K562 (cell line): ENCODE measurements around the gene PSD2. TPM values are rescaled to one million over a fixed set of nuclear protein-coding genes. Genes with fewer than 3 reads are reported as not detected.

Experiments used
- ATAC-seq: fragments of 200-7000 bp; cut with Tn5 transposase; 3 replicates; pipeline ENCODE4 v1.9.1; 2020; ENCODE audit warnings: moderate library complexity
- BruUV-seq: library from RNA; stranded (reverse); fragments of 400-500 nt; replicated peaks from 2 replicates; lab custom pipeline; 2021; lab: Mats Ljungman, UMichigan
- CTCF ChIA-PET: fragments of 300-600 bp; formaldehyde crosslinking; extraction: SDS; loops from one replicate; lab custom pipeline; 2021; ENCODE audit warnings: low intra/inter-chr PET ratio; lab: Yijun Ruan, JAX
- POLR2A ChIA-PET: fragments of 300-600, 350-650 bp; sonication (Branson Sonifier 250); formaldehyde crosslinking; extraction: SDS; loops from one replicate; lab custom pipeline; 2021; ENCODE audit warnings: antibody characterized with exemption, inconsistent platforms; lab: Yijun Ruan, JAX
- DNase-seq, 4 experiments: peaks; one replicate each; pipeline versions ENCODE4 v3.0.0 to v3.0.0-alpha.2; 2011 to 2018; ENCODE audit warnings: low spot score in 3 of 4, mixed read lengths in 3 of 4; ENCODE audit errors: extremely low read depth in 1 of 4
- FAIRE-seq: peaks from 2 replicates; lab custom pipeline; 2011; peaks lifted over from hg19 to GRCh38; lab: Jason Lieb, UNC
- H2AFZ ChIP-seq: 2 replicates; pipeline ENCODE4 v1.6.0; 2011; ENCODE audit warnings: low read depth, low read length, control low read depth, inconsistent platforms
- H3K27ac ChIP-seq: fragments of 200-600 bp; 3 replicates; pipeline ENCODE4 v1.8.0; 2011; ENCODE audit warnings: low read depth, mild to moderate bottlenecking, control low read depth, inconsistent platforms, low read length, moderate library complexity, mixed read lengths; ENCODE audit errors: extremely low read depth
- H3K27me3 ChIP-seq, 2 experiments: fragments of 300-600 bp in 1 of 2; 2 replicates in 1 of 2; 3 replicates in 1 of 2; pipeline versions ENCODE4 v1.6.0 to v1.8.0; 2011; ENCODE audit warnings: inconsistent platforms in 2 of 2, low read length in 2 of 2, mild to moderate bottlenecking in 1 of 2, mixed read lengths in 1 of 2, moderate library complexity in 1 of 2; ENCODE audit not compliant: control insufficient read depth in 2 of 2, insufficient read depth in 2 of 2
- H3K36me3 ChIP-seq: fragments of 300-600 bp; 3 replicates; pipeline ENCODE4 v1.8.0; 2011; ENCODE audit warnings: mild to moderate bottlenecking, low read length, inconsistent platforms; ENCODE audit not compliant: control insufficient read depth, insufficient read depth
- H3K4me1 ChIP-seq, 2 experiments: fragments of 200-600 bp in 1 of 2; replicated peaks in 1 of 2; 2 replicates in 1 of 2; 3 replicates in 1 of 2; pipeline versions ENCODE4 v1.5.1 to v1.8.0; 2011; ENCODE audit warnings: inconsistent platforms in 2 of 2, low read length in 2 of 2, mild to moderate bottlenecking in 1 of 2, mixed read lengths in 1 of 2, moderate library complexity in 1 of 2; ENCODE audit not compliant: control insufficient read depth in 2 of 2, insufficient read depth in 2 of 2
- H3K4me2 ChIP-seq: 2 replicates; pipeline ENCODE4 v1.6.1; 2011; ENCODE audit warnings: low read length, control low read depth, inconsistent platforms, mixed read lengths; ENCODE audit not compliant: insufficient read depth
- H3K4me3 ChIP-seq: fragments of 200-600 bp; sonication (generic), shearing (Covaris generic); 2 replicates; pipeline ENCODE4 v1.5.1; 2016; ENCODE audit warnings: control low read depth, inconsistent platforms
- H3K79me2 ChIP-seq: fragments of 200-600 bp; 3 replicates; pipeline ENCODE4 v1.8.0; 2011; ENCODE audit warnings: low read length, inconsistent platforms; ENCODE audit not compliant: control insufficient read depth, insufficient read depth
- H3K9ac ChIP-seq, 2 experiments: 2 replicates each; pipeline versions ENCODE4 v1.6.0 to v1.6.1; 2011; ENCODE audit warnings: low read depth in 2 of 2, low read length in 2 of 2, control low read depth in 1 of 2, inconsistent platforms in 1 of 2, mild to moderate bottlenecking in 1 of 2, mixed read lengths in 1 of 2; ENCODE audit not compliant: insufficient read depth in 1 of 2
- H3K9me1 ChIP-seq: one replicate; pipeline ENCODE4 v1.6.0; 2011; ENCODE audit warnings: inconsistent platforms, mild to moderate bottlenecking, low read length, moderate library complexity; ENCODE audit not compliant: control insufficient read depth, insufficient read depth
- H3K9me3 ChIP-seq: replicated peaks from 2 replicates; pipeline ENCODE4 v1.5.1; 2011; ENCODE audit warnings: low read depth, low read length, inconsistent platforms; ENCODE audit not compliant: control insufficient read depth, insufficient read depth
- H4K20me1 ChIP-seq: replicated peaks from 2 replicates; pipeline ENCODE4 v1.6.1; 2011; ENCODE audit warnings: low read length, inconsistent platforms, mixed read lengths; ENCODE audit not compliant: control insufficient read depth, insufficient read depth
- CEBPG ChIP-seq, 3 experiments: fragments of 200-800 bp in 1 of 3; sonication (Bioruptor generic) in 1 of 3; sonication (generic) in 1 of 3; formaldehyde crosslinking in 1 of 3; IDR thresholded peaks in 2 of 3; conservative IDR thresholded peaks in 1 of 3; 2 replicates each; pipeline versions ENCODE4 v1.6.1 to v1.8.0; 2016 to 2022; ENCODE audit warnings: missing compliant biosample characterization in 2 of 3, missing genetic modification characterization in 2 of 3, mild to moderate bottlenecking in 1 of 3, missing genetic modification reagents in 1 of 3
- CHD1 ChIP-seq: fragments of 200-600 bp; sonication (generic); IDR thresholded peaks from one replicate; pipeline ENCODE4 v1.6.1; 2012; ENCODE audit warnings: mild to moderate bottlenecking, moderate library complexity, low read length, inconsistent platforms
- GABPB1 ChIP-seq: sonication (generic); formaldehyde crosslinking; IDR thresholded peaks from 2 replicates; pipeline ENCODE4 v1.8.0; 2022; ENCODE audit warnings: mild to moderate bottlenecking, missing genetic modification reagents
- GATAD2B ChIP-seq: fragments of 450-650 bp; IDR thresholded peaks from 2 replicates; pipeline ENCODE4 v1.6.1; 2017; ENCODE audit warnings: mild to moderate bottlenecking, borderline replicate concordance
- MTF1 ChIP-seq: fragments of 250-450 bp; sonication (Bioruptor Pico); IDR thresholded peaks from 2 replicates; pipeline ENCODE4 v1.9.0; 2021; ENCODE audit warnings: moderate library complexity, mild to moderate bottlenecking, inconsistent platforms, borderline replicate concordance
- PTRF ChIP-seq: fragments of 450-650 bp; IDR thresholded peaks from 2 replicates; pipeline ENCODE4 v1.6.1; 2016; ENCODE audit warnings: mild to moderate bottlenecking, missing genetic modification characterization, missing compliant biosample characterization
- SMAD4 ChIP-seq: fragments of 250-450 bp; sonication (Bioruptor Pico); conservative IDR thresholded peaks from 2 replicates; pipeline ENCODE4 v1.8.0; 2021; ENCODE audit warnings: inconsistent platforms, mild to moderate bottlenecking, moderate library complexity
- SPI1 ChIP-seq: IDR thresholded peaks from 2 replicates; pipeline ENCODE4 v1.6.1; 2011; ENCODE audit warnings: low read depth, low read length, control low read depth, borderline replicate concordance
- ZNF124 ChIP-seq: sonication (generic); formaldehyde crosslinking; IDR thresholded peaks from 2 replicates; pipeline ENCODE4 v1.8.1; 2022; ENCODE audit warnings: missing genetic modification reagents
- ZNF217 ChIP-seq: sonication (generic); formaldehyde crosslinking; IDR thresholded peaks from 2 replicates; pipeline ENCODE4 v1.8.0; 2022; ENCODE audit warnings: mild to moderate bottlenecking, missing genetic modification reagents
- ZNF253 ChIP-seq: fragments of 250-450 bp; sonication (Bioruptor Pico); conservative IDR thresholded peaks from 2 replicates; pipeline ENCODE4 v1.6.1; 2021; ENCODE audit warnings: mild to moderate bottlenecking
- ZNF57 ChIP-seq: fragments of 450-650 bp; formaldehyde crosslinking; IDR thresholded peaks from 2 replicates; pipeline ENCODE4 v1.4.0; 2020; ENCODE audit warnings: mild to moderate bottlenecking, moderate library complexity
- ZSCAN29 ChIP-seq: fragments of 450-650 bp; IDR thresholded peaks from 2 replicates; pipeline ENCODE4 v1.6.1; 2017
- WGBS: fragments of 100-300 bp; shearing (Covaris generic); methylation state at CpG from one replicate; pipeline ENCODE4 v1.1.6; 2016; ENCODE audit warnings: low coverage, mixed read lengths; ENCODE audit not compliant: insufficient coverage; ENCODE audit errors: missing lambda C conversion rate; 5-methylcytosine and 5-hydroxymethylcytosine counted together
- in situ Hi-C: fragments of 300-500 bp; cut with MboI; formaldehyde crosslinking; loops from 4 replicates; pipeline ENCODE4 v1.15.0; 2018; ENCODE audit warnings: inconsistent platforms, mixed read lengths
- intact Hi-C: fragments of 100-400 bp; cut with micrococcal nuclease; formaldehyde crosslinking; loops from 2 replicates; pipeline ENCODE4 v1.14.2; 2022
- polyA plus RNA-seq, 8 experiments: library from polyadenylated mRNA; depleted of rRNA in 4 of 8; stranded (reverse) in 5 of 8; unstranded in 3 of 8; fragments of >200 nt; fragmentation: Nextera tagmentation in 2 of 8; fragmentation: Illumina TruSeq in 1 of 8; extraction: Ambion mirVana in 2 of 8; extraction: Trizol in 1 of 8; gene quantifications; 2 replicates each; pipeline versions ENCODE4 v1.2.1 to v1.2.3, GENCODE V29; 2011 to 2014; ENCODE audit warnings: inconsistent platforms in 1 of 8, missing spikeins in 1 of 8
- total RNA-seq, 7 experiments: library from RNA; depleted of rRNA in 6 of 7; stranded (reverse); fragments of >200 nt in 6 of 7; fragmentation: Illumina TruSeq in 2 of 7; extraction: Trizol in 2 of 7; gene quantifications; 2 replicates each; pipeline versions ENCODE4 v1.2.1 to v1.2.3, GENCODE V29; 2011 to 2021; ENCODE audit warnings: low replicate concordance in 1 of 7

The PSD2 gene
- total and polyA plus RNA-seq, 9 of the 15 experiments (the other 6 are each of a cell fraction or from before 2014, with no cell fraction given) = 0.01 to 0.09 (median 0.04) TPM; not detected in 4

GRCh38 chr5:139869042-139869790 is 73.6 kb downstream of the PSD2 start:
- H3K9ac ChIP-seq = no peak overlapping the region; a peak in 1 of 4 replicates
- H3K36me3 ChIP-seq = no peaks in the 10 kb centered on the region
- H3K4me1 ChIP-seq = no peaks in the 10 kb centered on the region
- 0% methylated on average over 9 of the region's 9 CpGs for WGBS
- no peaks in the 10 kb centered on the region for H3K79me2 ChIP-seq
- DNase-seq = no peak
- H3K27ac ChIP-seq = no peak overlapping the region
- ChIA-PET CTCF (no interaction called here), POLR2A (no interaction called here)
- no peak overlapping the region for H3K4me3 ChIP-seq
- no peaks in the 10 kb centered on the region for H3K9me1 ChIP-seq
- no peaks in the 10 kb centered on the region for H3K9me3 ChIP-seq
- in situ Hi-C loops = no loop called here
- FAIRE-seq = no peak
- no TSS peak for BruUV-seq
- H2AFZ ChIP-seq = no peak overlapping the region
- no peak for ATAC-seq
- intact Hi-C loops = no loop called here
- H4K20me1 ChIP-seq = 0 out of 2 replicates have a peak, but pooled peaks cover 4% of the 10 kb centered on the region
- H3K4me2 ChIP-seq = no peak overlapping the region
- TF ChIP-seq ZNF217 (no peak), GABPB1 (no peak), CHD1 (no peak), SPI1 (no peak), PTRF (tag) (no peak), GATAD2B (no peak), MTF1 (CRISPR knock-in tag) (no peak), ZSCAN29 (no peak), SMAD4 (CRISPR knock-in tag) (no peak), ZNF253 (CRISPR knock-in tag) (no peak), CEBPG (CRISPR knock-in tag; IDR thresholded peaks at IDR 0.05) (no peak), CEBPG (tag; conservative IDR thresholded peaks at IDR 0.05 in 1 of 2, IDR thresholded peaks at IDR 0.05 in 1 of 2) (no peak), ZNF124 (CRISPR knock-in tag) (no peak), ZNF57 (CRISPR knock-in tag) (no peak)
- peaks cover 6 to 29% of the 10 kb centered on the region in 2 experiments; a peak in 3 of 5 replicates for H3K27me3 ChIP-seq
